ENCODE results near the gene ASB1. TPM values are rescaled to one million over a fixed set of nuclear protein-coding genes. Genes with fewer than 3 reads are reported as not detected.

ASB1 gene
- total and polyA plus RNA-seq, 10 of the 15 experiments (the other 5 are each of a cell fraction or from before 2014, with no cell fraction given) = 5.2 to 31.2 (median 25.8) TPM

DNA sequence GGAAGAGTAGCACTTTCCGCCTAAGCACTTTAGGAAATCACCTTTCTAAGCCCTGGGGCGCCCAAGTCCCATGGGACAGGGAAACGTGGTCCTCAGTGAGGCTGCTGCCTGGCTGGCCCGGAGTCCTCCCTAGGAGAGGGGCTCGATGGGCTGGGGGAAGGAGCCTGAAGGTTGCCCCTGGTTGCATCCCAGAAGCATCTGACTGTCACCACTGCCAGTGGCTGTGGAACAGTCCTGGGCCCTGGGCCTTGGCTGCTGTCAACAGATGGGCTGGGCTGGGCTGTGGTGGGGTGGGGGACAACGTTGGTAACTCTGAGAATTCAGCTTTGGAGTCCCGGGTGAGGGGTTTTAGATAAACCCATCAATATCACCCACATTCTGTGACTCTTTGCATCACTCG, 22.5 kb downstream of the ASB1 start:
- no peaks in the 10 kb centered on the region for H4K20me1 ChIP-seq (ENCODE audit: control insufficient read depth, insufficient read depth)
- no peaks in the 10 kb centered on the region for H3K4me1 ChIP-seq (ENCODE audit: control insufficient read depth, insufficient read depth, low read length)
- in situ Hi-C loops (cut with MboI) (no loop called here), intact Hi-C loops (cut with micrococcal nuclease; ENCODE audit: unreplicated experiment) (no loop called here)
- no peak overlapping the region for H2AFZ ChIP-seq (ENCODE audit: control insufficient read depth, low read depth, low read length)
- CTCF ChIA-PET = interaction anchor here (1.3 kb wide), 1 partner anchor 13 kb away, joined by 4 read pairs; no protein-coding TSS in a partner anchor
- POLR2A ChIA-PET = no interaction called here
- H3K36me3 ChIP-seq (ENCODE audit: control insufficient read depth in 2 of 2, insufficient read depth in 2 of 2, low read length in 1 of 2) = peaks cover 23 to 36% of the 10 kb centered on the region in 2 experiments
- no peak overlapping the region for H3K9ac ChIP-seq (ENCODE audit: control insufficient read depth, insufficient read depth, low read length)
- no peak overlapping the region for H3K27ac ChIP-seq (ENCODE audit: control insufficient read depth, insufficient read depth)
- no peaks in the 10 kb centered on the region for H3K79me2 ChIP-seq (ENCODE audit: control insufficient read depth, insufficient read depth, low read length)
- FAIRE-seq (no peak), DNase-seq (ENCODE audit: low read depth, low spot score) (no peak), ATAC-seq (no peak)
- WGBS (ENCODE audit: insufficient coverage, insufficient replicate concordance, low lambda C conversion rate, missing lambda C conversion rate) = 85% methylated on average over 8 of the region's 8 CpGs
- H3K27me3 ChIP-seq (replicated peaks in 1 of 2; ENCODE audit: control insufficient read depth in 2 of 2, insufficient read depth in 2 of 2, low read length in 1 of 2) = no peaks in the 10 kb centered on the region
- H3K4me2 ChIP-seq (ENCODE audit: control insufficient read depth, insufficient read depth) = no peak overlapping the region
- no peak for TF ChIP-seq KLF5 (IDR thresholded peaks at IDR 0.05; ENCODE audit: partially characterized antibody)
- TF ChIP-seq, protein P1, sequence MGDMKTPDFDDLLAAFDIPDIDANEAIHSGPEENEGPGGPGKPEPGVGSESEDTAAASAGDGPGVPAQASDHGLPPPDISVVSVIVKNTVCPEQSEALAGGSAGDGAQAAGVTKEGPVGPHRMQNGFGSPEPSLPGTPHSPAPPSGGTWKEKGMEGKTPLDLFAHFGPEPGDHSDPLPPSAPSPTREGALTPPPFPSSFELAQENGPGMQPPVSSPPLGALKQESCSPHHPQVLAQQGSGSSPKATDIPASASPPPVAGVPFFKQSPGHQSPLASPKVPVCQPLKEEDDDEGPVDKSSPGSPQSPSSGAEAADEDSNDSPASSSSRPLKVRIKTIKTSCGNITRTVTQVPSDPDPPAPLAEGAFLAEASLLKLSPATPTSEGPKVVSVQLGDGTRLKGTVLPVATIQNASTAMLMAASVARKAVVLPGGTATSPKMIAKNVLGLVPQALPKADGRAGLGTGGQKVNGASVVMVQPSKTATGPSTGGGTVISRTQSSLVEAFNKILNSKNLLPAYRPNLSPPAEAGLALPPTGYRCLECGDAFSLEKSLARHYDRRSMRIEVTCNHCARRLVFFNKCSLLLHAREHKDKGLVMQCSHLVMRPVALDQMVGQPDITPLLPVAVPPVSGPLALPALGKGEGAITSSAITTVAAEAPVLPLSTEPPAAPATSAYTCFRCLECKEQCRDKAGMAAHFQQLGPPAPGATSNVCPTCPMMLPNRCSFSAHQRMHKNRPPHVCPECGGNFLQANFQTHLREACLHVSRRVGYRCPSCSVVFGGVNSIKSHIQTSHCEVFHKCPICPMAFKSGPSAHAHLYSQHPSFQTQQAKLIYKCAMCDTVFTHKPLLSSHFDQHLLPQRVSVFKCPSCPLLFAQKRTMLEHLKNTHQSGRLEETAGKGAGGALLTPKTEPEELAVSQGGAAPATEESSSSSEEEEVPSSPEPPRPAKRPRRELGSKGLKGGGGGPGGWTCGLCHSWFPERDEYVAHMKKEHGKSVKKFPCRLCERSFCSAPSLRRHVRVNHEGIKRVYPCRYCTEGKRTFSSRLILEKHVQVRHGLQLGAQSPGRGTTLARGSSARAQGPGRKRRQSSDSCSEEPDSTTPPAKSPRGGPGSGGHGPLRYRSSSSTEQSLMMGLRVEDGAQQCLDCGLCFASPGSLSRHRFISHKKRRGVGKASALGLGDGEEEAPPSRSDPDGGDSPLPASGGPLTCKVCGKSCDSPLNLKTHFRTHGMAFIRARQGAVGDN (IDR thresholded peaks at IDR 0.05) = no peak
- no peak for TF ChIP-seq STAT1 (conservative IDR thresholded peaks at IDR 0.05)
- no peak for TF ChIP-seq EP300 (IDR thresholded peaks at IDR 0.05; ENCODE audit: borderline replicate concordance in 1 of 2, control insufficient read depth in 1 of 2, low read depth in 2 of 2, low read length in 2 of 2)
- SMC1A ChIA-PET (ENCODE audit: uncharacterized antibody, unreplicated experiment) = no interaction called here
- BruUV-seq (replicated peaks) = no TSS peak
- RAD21 ChIA-PET (ENCODE audit: unreplicated experiment) = no interaction called here
- no peak overlapping the region for H3K4me3 ChIP-seq
- H3K9me3 ChIP-seq (replicated peaks; ENCODE audit: control insufficient read depth, insufficient read depth, low read length) = no peaks in the 10 kb centered on the region

Measured in GM12878 (cell line).